Left forelimb (tissue), 1 donor: ENCODE data around the gene RAD50.
A peak's percentile ranks its signal among the peaks of the same experiment; 100 is the strongest.
"Not testable (repeated sequence)": the region's sequence is repeated elsewhere in the genome, so short reads cannot be mapped to it uniquely, and the experiment has no call there.

Experiments used
- DNase-seq: peaks from one replicate; pipeline ENCODE4 v3.0.0-alpha.2; 2018; ENCODE audit warnings: low spot score

RAD50 gene

DNA sequence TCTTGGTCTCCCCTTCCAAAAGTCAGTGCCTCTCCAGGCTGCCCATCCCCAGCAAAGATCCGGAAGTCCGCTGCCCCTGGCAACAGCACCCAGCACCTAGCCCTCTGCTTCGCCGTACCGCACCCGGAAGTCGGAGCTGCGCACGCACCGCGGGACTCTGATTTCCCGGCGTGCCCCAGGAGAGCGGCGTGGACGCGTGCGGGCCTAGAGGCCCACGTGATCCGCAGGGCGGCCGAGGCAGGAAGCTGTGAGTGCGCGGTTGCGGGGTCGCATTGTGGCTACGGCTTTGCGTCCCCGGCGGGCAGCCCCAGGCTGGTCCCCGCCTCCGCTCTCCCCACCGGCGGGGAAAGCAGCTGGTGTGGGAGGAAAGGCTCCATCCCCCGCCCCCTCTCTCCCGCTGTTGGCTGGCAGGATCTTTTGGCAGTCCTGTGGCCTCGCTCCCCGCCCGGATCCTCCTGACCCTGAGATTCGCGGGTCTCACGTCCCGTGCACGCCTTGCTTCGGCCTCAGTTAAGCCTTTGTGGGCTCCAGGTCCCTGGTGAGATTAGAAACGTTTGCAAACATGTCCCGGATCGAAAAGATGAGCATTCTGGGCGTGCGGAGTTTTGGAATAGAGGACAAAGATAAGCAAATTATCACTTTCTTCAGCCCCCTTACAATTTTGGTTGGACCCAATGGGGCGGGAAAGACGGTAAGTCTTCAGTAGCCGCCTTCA, at the start of gene RAD50:
RAD50 (plus strand) TSS at position 215 of the 715 bp plus-strand sequence; CDS start at position 563, 348 bp downstream.
- DNase-seq, result peak; percentile 93

DNA sequence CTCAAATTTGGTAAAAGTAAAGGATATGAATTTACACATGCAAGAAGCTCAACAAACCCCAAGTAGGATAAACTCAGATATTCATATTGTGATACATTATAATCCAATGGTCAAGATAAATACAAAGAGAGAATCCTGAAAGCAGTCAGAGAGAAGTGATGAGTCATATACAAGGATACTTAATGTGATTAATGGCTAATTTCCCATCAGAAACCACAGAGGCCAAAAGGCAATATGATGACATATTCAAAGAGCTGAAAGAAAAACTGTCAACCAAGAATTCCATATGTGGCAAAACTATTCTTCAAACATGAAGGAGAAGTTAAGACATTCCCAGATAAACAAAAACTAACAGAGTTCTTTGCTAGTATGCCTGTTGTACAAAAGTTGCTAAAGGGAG, 46.7 kb upstream of the RAD50 start:
- DNase-seq, result no peak

DNA sequence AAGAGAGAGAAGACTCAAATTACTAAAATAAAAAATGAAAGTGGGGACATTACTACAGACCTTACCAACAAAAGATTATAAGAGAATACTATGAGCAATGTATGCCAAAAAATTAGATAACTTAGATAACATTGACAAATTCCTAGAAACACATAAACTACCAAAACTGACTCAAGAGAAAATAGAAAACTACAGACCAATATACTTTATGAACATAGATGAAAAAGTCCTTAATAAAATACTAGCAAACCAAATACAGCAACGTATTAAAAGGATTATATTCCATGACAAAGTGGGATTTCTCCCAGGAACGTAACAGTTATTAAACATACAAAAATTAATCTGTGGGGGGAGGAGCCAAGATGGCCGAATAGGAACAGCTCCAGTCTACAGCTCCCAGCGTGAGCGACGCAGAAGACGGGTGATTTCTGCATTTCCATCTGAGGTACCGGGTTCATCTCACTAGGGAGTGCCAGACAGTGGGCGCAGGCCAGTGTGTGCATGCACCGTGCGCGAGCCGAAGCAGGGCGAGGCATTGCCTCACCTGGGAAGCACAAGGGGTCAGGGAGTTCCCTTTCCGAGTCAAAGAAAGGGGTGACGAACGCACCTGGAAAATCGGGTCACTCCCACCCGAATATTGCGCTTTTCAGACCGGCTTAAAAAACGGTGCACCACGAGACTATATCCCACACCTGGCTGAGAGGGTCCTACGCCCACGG, 43.0 kb upstream of the RAD50 start:
- not testable (repeated sequence) for DNase-seq

DNA sequence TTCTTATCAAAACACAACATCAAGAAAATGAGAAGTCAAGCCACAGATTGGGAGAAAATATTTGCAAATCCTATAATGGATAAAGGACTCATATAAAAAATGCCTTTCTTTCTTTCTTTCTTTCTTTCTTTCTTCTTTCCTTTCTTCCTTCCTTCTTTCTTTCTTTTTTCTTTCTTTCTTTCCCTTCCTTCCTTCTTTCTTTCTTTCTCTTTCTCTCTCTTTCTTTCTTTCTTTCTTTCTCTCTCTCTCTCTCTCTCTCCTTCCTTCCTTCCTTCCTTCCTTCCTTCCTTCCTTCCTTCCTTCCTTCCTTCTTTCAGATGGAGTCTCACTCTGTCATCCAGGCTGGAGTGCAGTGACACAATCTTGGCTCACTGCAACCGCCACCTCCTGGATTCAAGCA, 34.7 kb upstream of the RAD50 start:
- DNase-seq, result not testable (repeated sequence)

DNA sequence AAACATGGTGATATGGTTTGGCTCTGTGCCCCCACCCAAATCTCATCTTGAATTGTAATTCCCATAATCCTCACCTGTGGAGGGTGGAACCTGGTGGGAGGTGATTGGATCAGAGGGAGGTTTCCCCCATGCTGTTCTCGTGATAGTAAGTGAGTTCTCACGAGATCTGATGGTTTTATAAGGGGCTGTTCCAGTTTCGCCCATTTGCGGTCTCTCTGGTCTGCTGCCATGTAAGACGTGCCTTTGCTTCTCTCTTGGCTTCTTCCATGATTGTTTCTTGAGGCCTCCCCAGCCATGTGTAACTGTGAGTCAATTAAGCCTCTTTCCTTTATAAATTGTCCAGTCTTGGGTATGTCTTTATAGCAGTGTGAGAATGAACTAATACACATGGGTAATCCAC, 31.9 kb upstream of the RAD50 start:
- not testable (repeated sequence) for DNase-seq

DNA sequence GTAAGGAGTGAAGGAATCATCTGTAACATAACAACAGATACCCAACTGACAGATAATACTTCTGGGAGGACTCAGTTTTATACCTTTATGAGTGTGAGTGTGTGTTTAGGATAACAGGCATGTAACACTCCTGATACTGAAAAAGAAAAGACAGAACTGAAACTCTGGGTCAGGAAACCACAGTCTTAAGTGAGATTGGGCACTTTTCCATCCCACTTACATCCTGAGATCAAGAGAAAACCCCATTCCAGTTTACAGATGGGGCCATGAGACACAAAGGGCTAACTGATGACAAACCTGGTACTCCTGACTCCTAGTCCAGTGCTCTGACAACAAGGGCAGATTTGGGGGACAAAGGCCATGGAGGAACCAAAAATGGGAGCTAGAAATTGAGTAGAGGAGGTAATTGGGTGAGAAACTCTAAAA, 31.5 kb upstream of the RAD50 start:
- DNase-seq, result no peak

DNA sequence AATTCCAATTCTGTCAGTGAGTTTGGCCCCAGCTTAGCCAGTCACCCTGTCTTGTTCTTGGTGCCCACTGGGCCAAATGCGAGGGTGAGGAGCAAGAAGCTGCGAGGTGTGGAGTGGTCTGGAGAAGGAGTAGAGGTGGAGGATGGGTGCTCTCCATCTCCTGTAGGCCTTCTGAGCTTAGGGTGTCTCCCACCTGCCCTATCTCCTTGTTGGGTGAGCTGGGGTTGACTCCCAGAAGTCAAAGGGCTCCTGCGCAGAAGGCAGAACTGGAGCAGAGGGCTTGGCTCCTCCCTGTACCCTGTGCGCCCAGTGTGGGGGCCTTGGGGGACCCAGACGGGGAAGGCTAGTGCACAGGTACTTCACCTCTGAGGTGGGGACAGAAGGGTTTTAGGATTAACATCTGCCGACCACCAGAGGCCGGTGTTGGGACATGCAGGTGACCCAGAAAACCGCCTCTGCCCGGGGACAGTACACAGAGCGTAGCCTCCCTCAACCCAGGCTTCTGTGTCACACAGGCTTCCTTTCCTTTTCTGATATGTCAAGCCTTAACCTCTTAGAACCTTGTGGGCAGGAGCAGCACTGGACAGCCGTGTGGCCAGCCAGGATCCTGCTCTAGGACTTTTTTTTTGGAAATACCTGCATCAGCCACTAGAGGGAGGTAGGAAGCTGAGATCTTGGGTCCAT, 30.3 kb upstream of the RAD50 start:
- no peak for DNase-seq

DNA sequence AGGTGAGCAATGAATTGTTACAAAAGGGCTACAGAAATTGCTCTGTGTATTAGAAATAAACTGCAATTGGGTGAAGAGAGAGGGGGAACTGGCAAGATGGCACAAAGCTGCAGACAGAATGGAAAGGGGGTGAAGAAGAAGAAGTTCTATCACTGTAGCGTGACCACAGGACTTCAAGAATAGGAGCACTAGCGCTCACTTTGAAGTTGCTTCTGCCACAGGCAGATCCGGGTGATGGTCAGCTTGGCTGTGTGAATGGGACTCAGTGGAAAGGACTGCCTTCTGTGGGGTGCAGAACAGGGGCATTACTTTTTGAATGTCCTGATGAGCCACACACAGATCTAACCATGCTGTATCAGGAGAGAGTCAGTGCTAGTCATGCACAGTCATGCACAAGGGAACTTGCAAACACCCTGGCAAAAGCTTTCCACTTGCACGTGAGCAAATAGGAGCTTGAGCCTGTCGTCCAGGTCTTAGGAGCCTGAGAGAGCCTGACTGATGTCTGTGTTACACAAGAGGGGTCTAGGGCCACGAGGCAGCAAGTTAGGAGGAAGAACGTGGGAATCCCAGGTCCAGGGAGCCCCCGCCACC, 29.7 kb upstream of the RAD50 start:
- no peak for DNase-seq

DNA sequence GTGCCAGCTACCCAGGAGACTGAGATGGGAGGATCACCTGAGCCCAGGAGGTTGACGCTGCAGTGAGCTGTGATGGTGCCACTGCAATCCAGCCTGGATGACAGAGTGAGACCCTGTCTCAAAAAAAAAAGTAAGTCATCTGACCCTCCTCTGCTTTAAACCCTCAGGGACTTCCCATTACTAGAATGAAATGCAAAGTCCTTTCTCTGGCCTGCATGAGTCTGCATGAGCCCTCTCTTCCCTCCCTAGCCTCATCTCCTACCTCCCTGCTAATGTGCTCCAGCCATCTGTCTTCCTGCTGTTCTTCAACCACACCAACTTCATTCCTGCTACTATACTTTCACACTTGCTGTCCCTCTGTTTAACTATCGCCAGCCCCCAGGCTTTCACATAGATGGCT, 28.8 kb upstream of the RAD50 start:
- DNase-seq, result no peak

DNA sequence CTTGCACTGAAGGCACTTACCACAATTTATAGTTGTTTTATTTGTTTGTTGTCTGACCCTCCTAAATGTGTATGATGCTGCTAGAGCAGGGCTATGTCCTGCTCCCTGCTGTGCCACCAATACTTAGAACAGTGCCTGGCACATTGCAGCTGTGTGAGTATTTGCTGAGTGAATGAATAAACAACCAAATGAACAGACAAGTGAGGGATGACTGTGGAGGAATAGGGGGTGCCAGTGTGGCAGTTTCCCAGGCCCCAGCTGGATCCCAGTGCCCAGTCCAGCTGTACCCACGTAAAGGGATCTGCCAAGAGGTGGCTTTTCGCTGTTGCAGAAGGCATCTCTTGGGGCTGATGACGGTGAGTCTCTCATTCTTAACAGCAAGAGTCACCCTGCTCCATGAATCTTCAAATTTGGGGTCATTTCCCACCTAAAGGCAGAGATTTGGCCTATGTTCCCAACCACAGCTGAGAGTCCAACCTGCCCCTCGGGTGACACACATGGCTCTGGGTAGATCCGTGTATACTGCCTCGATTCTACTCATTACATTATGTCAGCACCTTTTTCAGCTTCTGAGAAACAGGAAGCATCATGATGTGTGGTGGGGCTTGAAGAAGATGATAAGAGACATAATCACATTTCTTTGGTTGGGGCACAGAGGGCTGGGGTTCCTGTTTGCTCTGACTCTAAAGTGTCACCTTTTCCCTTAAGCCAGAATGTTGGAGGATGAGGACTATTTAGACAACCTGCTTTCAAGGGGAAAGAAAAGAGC, 27.7 kb upstream of the RAD50 start:
- no peak for DNase-seq

DNA sequence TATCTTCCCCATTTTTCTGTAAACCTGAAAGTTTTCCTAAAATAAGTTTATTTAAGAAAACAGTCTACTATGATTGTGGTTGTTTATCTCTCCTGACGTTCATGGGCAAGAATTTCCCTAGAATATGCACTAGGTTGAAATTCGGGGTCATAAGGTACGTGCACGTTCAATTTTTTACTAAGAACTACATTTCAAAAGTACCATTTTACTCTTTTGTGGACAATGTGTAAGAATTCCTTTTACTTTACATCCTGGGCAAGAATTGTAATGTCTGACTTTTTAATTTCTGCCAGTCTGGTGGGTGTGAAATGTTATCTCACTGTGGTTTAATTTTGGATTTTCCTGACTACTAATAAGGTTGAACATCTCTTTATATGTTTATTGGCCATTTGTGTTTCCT, 25.8 kb upstream of the RAD50 start:
- no peak for DNase-seq

DNA sequence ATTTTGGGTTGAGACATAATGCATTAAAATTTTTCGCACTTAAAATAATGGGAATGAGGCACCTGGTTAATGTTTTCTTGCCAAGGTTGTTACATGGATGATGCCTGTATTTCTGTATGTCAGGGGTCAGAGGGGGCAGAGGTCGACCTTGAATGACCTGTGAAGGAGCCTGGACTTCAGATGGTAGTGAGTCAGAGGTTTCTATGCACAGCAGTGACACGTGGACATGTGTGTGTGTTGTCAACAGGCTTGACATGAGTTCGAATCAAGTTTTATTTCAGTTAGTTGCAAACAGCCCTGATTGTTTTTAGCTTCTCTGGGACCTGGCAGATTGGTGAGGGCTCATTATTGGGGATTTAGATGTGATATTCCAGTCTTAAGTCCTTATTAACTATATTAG, 17.1 kb upstream of the RAD50 start:
- DNase-seq, result no peak

DNA sequence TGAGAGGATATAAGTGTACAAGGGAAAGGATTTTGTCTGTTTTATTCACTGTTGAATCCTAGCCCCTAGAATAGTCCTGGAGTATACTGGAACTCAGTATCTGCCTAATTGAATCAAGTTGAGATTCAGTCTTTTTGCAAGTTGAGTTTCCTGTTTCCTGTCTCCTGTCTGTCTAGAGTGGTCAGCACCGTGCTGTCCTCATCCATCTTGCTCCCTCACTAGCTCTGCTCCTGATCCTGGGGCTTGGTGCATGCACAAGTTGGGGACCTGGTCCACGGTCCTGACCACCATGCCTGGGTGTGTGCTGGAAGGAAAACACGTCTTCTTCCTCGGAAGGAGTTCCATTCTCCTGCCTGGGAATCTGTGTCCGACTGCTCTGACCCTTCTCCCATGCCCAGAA, 16.6 kb upstream of the RAD50 start:
- no peak for DNase-seq

DNA sequence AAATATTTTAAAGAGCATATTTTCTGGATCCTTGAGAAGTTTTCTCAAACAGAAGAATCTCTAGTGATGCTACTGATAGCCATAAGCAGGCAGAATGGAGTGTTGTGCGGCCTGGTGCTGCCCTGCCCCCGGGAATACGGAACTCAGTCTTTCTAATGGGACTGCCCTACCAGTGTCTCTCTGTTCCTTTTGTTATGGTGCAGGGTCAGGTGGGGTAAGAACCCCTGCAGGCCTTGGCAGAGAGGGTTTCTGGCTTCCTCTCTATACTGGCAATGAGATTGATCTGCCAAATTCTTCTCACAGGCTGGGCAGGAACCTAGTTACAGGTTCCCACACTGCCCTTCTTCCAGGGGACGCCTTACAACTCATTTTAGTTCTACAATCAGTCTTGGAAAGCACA, 16.0 kb upstream of the RAD50 start:
- DNase-seq, result no peak

DNA sequence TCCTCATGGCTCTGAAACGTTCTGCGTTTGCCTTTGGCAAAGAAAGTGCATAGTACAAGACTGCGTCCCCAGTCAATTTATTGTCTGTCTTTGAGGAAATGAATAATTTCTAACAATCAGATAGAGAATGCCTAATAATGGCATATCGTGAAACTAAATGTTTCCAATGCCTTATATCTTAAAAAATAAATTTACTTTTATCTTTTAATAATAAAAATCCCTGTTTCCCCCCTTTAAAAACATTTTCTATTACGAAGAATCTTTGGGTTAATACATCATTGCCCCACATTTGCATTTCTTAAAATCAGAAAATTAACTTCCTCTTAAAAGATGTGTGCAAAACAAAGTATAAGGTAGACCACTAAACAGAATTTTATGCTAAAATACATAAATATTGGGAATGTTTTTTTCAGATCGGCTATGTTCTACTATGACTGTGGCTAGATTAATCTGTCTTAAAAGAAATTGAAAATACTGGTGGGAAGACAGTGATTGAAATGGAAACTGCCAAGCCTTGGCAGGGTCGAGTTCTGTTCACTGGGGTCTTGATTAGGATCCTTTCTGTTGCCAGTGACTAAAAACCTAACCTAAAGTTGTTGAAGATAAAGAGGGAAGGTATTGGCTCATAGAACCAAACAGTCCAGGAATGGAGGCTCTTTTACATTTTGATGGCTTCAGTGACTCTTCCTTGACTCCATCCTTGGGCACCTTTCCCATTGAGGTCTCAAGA, 13.1 kb upstream of the RAD50 start, which contains the start of gene IL5:
IL5 (minus strand) TSS at position 51 of the 730 bp plus-strand sequence; CDS start at position 7, 44 bp downstream.
- no peak for DNase-seq

DNA sequence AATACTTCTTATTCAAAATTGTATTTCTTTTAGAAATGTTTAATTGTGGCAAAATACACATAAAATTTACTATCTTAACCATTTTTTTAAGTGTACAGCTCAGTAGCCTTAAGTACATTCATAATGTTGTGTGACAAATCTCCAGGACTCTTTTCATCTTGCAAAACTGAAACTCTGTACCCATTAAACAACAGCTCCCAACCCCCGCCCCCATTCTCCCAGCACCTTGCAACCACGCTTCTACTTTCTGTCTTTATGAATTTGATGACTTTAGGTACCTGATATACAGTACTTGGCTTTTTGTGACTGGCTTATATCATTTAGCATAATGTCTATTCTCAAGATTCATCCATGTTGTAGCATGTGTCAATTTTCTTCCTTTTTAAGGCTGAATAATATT, 10.7 kb upstream of the RAD50 start:
- DNase-seq, result no peak

DNA sequence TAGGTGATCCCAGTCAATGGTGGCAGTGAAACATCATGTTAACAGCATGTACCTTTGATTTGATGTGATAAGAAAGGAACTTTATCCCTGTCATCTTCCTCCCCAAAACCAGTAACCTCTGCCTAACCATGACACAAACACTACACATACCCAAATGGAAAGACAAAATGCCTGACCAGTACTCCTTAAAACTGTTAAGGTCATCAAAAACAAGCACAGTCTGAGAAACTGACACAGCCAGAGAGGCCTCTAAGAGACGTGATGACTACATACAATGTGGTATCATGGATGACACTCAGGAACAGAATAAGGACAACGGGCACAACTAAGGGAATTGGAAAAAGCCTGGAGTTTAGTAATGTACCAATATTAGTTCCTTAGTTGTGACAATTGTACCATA, 9.5 kb upstream of the RAD50 start:
- DNase-seq, result no peak

DNA sequence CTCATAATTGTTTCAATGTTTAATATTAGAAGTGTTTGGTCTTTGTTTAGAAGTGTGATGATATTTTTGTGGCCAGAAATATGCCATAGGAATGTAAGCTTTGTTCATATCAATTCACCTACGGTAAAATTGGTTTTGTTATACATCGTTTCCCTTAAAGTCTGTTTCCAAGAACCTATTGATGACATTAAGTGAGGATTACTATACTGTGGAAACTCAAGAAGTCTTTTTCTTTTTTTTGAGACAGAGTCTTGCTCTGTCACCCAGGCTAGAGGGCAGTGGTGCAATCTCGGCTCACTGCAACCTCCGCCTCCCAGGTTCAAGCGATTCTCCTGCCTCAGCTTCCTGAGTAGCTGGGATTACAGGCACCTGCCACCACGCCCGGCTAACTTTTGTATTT, 7.9 kb upstream of the RAD50 start:
- DNase-seq, result not testable (repeated sequence)

DNA sequence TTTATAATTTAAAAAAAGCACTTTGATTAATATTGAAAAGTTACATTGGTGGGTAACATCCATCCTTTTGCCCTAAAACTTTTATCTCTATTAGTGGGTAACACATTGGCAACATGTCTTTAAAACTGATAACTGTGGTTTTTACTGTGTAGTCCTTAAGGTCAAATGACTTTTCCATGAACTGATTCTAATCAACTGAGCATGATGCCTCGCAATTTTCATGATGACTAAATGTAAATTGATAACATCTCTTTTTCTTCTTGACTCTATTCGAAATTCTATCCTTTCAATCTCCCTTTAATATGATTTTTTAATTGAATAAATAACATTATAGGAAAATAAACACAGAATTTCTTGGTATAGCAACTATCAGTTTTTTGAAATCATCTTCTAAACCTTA, 7.2 kb upstream of the RAD50 start:
- DNase-seq, result no peak

DNA sequence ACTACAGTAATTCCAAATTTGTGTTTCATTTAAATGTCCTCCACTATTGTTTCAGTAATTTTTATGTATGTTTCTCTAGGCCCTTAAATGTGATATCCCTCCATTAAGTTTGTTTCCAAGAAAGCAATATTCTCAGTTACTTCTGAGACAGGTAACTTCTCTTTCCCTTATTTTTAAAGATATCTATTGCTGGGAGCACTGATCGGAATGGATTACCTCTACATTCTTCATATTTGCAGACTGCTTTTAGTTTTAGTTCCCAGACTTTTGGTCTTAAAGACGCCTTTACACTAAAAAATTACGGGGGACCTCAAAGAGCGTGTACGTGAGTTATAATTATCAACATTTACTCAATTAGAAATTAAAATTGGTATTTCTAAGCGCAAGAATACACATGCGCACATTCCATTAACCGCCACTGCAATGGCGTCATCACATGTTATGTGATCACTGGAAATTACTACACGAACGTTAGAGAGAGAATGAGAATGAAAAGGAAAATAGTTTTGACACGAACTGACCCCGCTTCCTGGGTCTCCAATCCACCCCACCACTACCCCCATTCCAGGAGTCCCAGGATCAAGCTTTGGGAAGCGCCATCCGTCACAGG, 519 bp upstream of the RAD50 start:
- no peak for DNase-seq
